IMR-90 (cell line): ENCODE data around the gene KIF5C. TPM values are rescaled to one million over a fixed set of nuclear protein-coding genes. Genes with fewer than 3 reads are reported as not detected.

Experiments
- ATAC-seq: fragments of 200-7000 bp; cut with Tn5 transposase; 2 replicates; pipeline ENCODE4 v1.9.1; 2020; ENCODE audit warnings: low read depth, mild to moderate bottlenecking, moderate library complexity
- BruUV-seq: library from RNA; stranded (reverse); fragments of 400-500 nt; replicated peaks from 2 replicates; lab custom pipeline; 2021; lab: Mats Ljungman, UMichigan
- CTCF ChIA-PET: fragments of 300-600 bp; formaldehyde crosslinking; extraction: SDS; loops from one replicate; lab custom pipeline; 2021; ENCODE audit warnings: antibody characterized with exemption; lab: Yijun Ruan, JAX
- POLR2A ChIA-PET: fragments of 300-600 bp; sonication (Branson Sonifier 250); formaldehyde crosslinking; loops from one replicate; lab custom pipeline; 2022; ENCODE audit warnings: antibody characterized with exemption; ENCODE audit not compliant: unreplicated experiment; lab: Charles Lee
- DNase-seq: peaks from one replicate; pipeline ENCODE4 v3.0.0; 2013
- H2AFZ ChIP-seq: replicated peaks from 2 replicates; pipeline ENCODE3; 2013; ENCODE audit warnings: low read length, mild to moderate bottlenecking; ENCODE audit not compliant: poor library complexity
- H2AK5ac ChIP-seq: 2 replicates; pipeline ENCODE4 v1.6.1; 2013; ENCODE audit warnings: low read depth, low read length, inconsistent platforms
- H2AK9ac ChIP-seq: replicated peaks from 2 replicates; pipeline ENCODE3; 2013; ENCODE audit warnings: mild to moderate bottlenecking, low read depth, low read length, moderate library complexity; ENCODE audit not compliant: poor library complexity
- H2BK120ac ChIP-seq: 2 replicates; pipeline ENCODE4 v1.6.1; 2013; ENCODE audit warnings: low read depth, low read length, inconsistent platforms
- H2BK15ac ChIP-seq: 3 replicates; pipeline ENCODE4 v1.6.1; 2013; ENCODE audit warnings: low read depth, low read length, inconsistent platforms
- H2BK20ac ChIP-seq: 2 replicates; pipeline ENCODE4 v1.6.1; 2013; ENCODE audit warnings: low read depth, mild to moderate bottlenecking, inconsistent platforms, low read length, moderate library complexity
- H2BK5ac ChIP-seq: 2 replicates; pipeline ENCODE4 v1.6.1; 2013; ENCODE audit warnings: mild to moderate bottlenecking, low read depth, low read length, inconsistent platforms; ENCODE audit not compliant: poor library complexity, severe bottlenecking
- H3K14ac ChIP-seq: replicated peaks from 2 replicates; pipeline ENCODE4 v1.6.1; 2013; ENCODE audit warnings: low read depth, low read length, inconsistent platforms
- H3K18ac ChIP-seq: 2 replicates; pipeline ENCODE4 v1.6.1; 2013; ENCODE audit warnings: low read depth, low read length, control low read depth
- H3K23ac ChIP-seq: 2 replicates; pipeline ENCODE4 v1.6.1; 2013; ENCODE audit warnings: low read depth, low read length, inconsistent platforms
- H3K27ac ChIP-seq: 2 replicates; pipeline ENCODE4 v1.5.1; 2013; ENCODE audit warnings: mild to moderate bottlenecking, control low read depth, low read length; ENCODE audit not compliant: insufficient read depth
- H3K27me3 ChIP-seq: 2 replicates; pipeline ENCODE4 v1.6.1; 2013; ENCODE audit warnings: low read length; ENCODE audit not compliant: control insufficient read depth, insufficient read depth
- H3K36me3 ChIP-seq: 2 replicates; pipeline ENCODE4 v1.6.1; 2013; ENCODE audit warnings: low read length, mixed read lengths; ENCODE audit not compliant: control insufficient read depth, insufficient read depth
- H3K4ac ChIP-seq: 2 replicates; pipeline ENCODE4 v1.6.1; 2013; ENCODE audit warnings: low read depth, low read length, inconsistent platforms
- H3K4me1 ChIP-seq: 2 replicates; pipeline ENCODE4 v1.6.1; 2013; ENCODE audit warnings: low read length, mixed read lengths; ENCODE audit not compliant: control insufficient read depth, insufficient read depth
- H3K4me2 ChIP-seq: 2 replicates; pipeline ENCODE4 v1.6.1; 2013; ENCODE audit warnings: low read depth, mild to moderate bottlenecking, control low read depth, low read length, moderate library complexity
- H3K4me3 ChIP-seq: 2 replicates; pipeline ENCODE4 v1.5.1; 2013; ENCODE audit warnings: low read depth, mild to moderate bottlenecking, control low read depth, low read length, moderate library complexity; ENCODE audit not compliant: insufficient read depth
- H3K56ac ChIP-seq: 2 replicates; pipeline ENCODE4 v1.6.1; 2013; ENCODE audit warnings: low read length, inconsistent platforms; ENCODE audit not compliant: insufficient read depth; ENCODE audit errors: extremely low read depth
- H3K79me1 ChIP-seq, 2 experiments: 2 replicates each; pipeline ENCODE4 v1.6.1; 2013; ENCODE audit warnings: low read length in 2 of 2, inconsistent platforms in 1 of 2, low read depth in 1 of 2
- H3K9ac ChIP-seq: 2 replicates; pipeline ENCODE4 v1.6.1; 2013; ENCODE audit warnings: low read depth, low read length, control low read depth
- H3K9me1 ChIP-seq: 2 replicates; pipeline ENCODE4 v1.6.1; 2013; ENCODE audit warnings: low read length, inconsistent platforms; ENCODE audit not compliant: insufficient read depth
- H3K9me3 ChIP-seq: 2 replicates; pipeline ENCODE4 v1.6.1; 2013; ENCODE audit warnings: low read length; ENCODE audit not compliant: control insufficient read depth, insufficient read depth
- H4K20me1 ChIP-seq: 2 replicates; pipeline ENCODE4 v1.6.1; 2013; ENCODE audit warnings: low read length, inconsistent platforms; ENCODE audit not compliant: insufficient read depth
- H4K5ac ChIP-seq: 2 replicates; pipeline ENCODE4 v1.6.1; 2013; ENCODE audit warnings: mild to moderate bottlenecking, low read depth, low read length, control low read depth
- H4K8ac ChIP-seq, 2 experiments: 2 replicates each; pipeline ENCODE4 v1.6.1; 2013; ENCODE audit warnings: low read depth in 2 of 2, low read length in 2 of 2, control low read depth in 1 of 2, inconsistent platforms in 1 of 2
- H4K91ac ChIP-seq: 2 replicates; pipeline ENCODE4 v1.6.1; 2013; ENCODE audit warnings: low read depth, low read length, inconsistent platforms; ENCODE audit not compliant: insufficient read depth
- CHD1 ChIP-seq: IDR thresholded peaks from 2 replicates; pipeline ENCODE4 v1.6.1; 2012; ENCODE audit warnings: low read depth, low read length, improper control_type of control experiment
- WGBS, 2 experiments: methylation state at CpG; one replicate each; pipeline versions ENCODE4 v1.1.5 to v1.1.7; 2013; ENCODE audit warnings: missing lambda C conversion rate in 2 of 2; ENCODE audit not compliant: insufficient read length in 1 of 2; ENCODE audit errors: extremely low coverage in 2 of 2; 5-methylcytosine and 5-hydroxymethylcytosine counted together
- dilution Hi-C: fragments of 300-500 bp; cut with HindIII; formaldehyde crosslinking; loops from one replicate; pipeline ENCODE4 v1.14.3; 2018; ENCODE audit warnings: low sequenced_read_pairs; ENCODE audit not compliant: unreplicated experiment
- in situ Hi-C: fragments of 300-500 bp; cut with MboI; formaldehyde crosslinking; loops from 3 replicates; pipeline ENCODE4 v1.14.3; 2019; ENCODE audit warnings: low sequenced_read_pairs, inconsistent platforms, mixed read lengths
- intact Hi-C: fragments of 100-400 bp; cut with micrococcal nuclease; formaldehyde crosslinking; loops from 2 replicates; pipeline ENCODE4 v1.10.0; 2022
- polyA plus RNA-seq, 3 experiments: library from polyadenylated mRNA; depleted of rRNA; stranded (reverse); fragments of >200 nt; gene quantifications; 2 replicates each; pipeline ENCODE4 v1.2.3, GENCODE V29; 2012; ENCODE audit warnings: low replicate concordance in 1 of 3
- total RNA-seq: library from RNA; depleted of rRNA; stranded (reverse); fragments of >200 nt; gene quantifications from 2 replicates; pipeline ENCODE4 v1.2.3, GENCODE V29; 2012

The KIF5C gene
- total and polyA plus RNA-seq, 2 of the 4 experiments (the other 2 are of a cell fraction) = 0.10 to 0.18 TPM

DNA sequence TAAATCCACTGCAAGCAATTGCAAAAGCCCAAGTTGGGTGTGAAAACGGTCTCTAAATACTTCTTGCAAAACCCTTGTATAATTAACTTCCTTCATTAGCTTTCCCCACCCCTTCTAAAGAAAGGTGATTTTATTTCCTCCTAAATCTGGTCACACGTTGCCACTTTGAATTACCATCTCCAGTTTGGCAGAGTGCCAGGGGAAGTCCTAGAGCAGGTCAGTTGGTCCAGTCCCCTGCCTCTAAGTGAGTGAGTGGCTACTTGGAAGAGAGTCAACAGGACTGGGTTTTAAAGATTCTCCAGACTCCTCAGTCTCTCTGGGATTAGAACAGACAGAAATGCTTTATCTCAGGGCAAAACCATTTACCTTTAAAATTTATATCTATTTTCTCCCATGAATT lies 144.7 kb downstream of the KIF5C start:
- no peak overlapping the region for H3K4me2 ChIP-seq
- no peaks in the 10 kb centered on the region for H3K9me3 ChIP-seq
- peaks cover 2% of the 10 kb centered on the region; the same call in 1 of the 2 replicates for H3K27me3 ChIP-seq
- H3K9me1 ChIP-seq = no peaks in the 10 kb centered on the region
- no peak overlapping the region for H3K27ac ChIP-seq
- H3K4me3 ChIP-seq = no peak overlapping the region
- TF ChIP-seq CHD1 = no peak
- DNase-seq = no peak
- no peak overlapping the region for H4K5ac ChIP-seq
- no peak overlapping the region for H3K18ac ChIP-seq
- H2AK9ac ChIP-seq = no peak overlapping the region
- H3K9ac ChIP-seq = no peak overlapping the region
- no CpG with 5 or more reads among the region's 2 CpGs for WGBS, 2 experiments
- no peak for ATAC-seq
- H3K4me1 ChIP-seq = no peaks in the 10 kb centered on the region
- no peaks in the 10 kb centered on the region for H4K20me1 ChIP-seq
- in situ Hi-C loops (loop anchor here (5.0 to 10.0 kb wide), 2 partner anchors 295 to 543 kb away; no protein-coding TSS in a partner anchor), dilution Hi-C loops (no loop called here), intact Hi-C loops (no loop called here)
- ChIA-PET POLR2A (no interaction called here), CTCF (interaction anchor here (1.0 to 5.3 kb wide), 2 partner anchors 249 to 542 kb away, joined by 3 to 49 read pairs; no protein-coding TSS in a partner anchor)
- H2AK5ac ChIP-seq = no peak overlapping the region
- no peak overlapping the region for H3K4ac ChIP-seq
- no TSS peak for BruUV-seq
- no peak overlapping the region for H4K8ac ChIP-seq
- H3K23ac ChIP-seq = no peak overlapping the region
- H3K14ac ChIP-seq = no peak overlapping the region
- no peak overlapping the region for H2BK5ac ChIP-seq
- no peak overlapping the region for H2BK20ac ChIP-seq
- H2BK15ac ChIP-seq = no peak overlapping the region
- H3K36me3 ChIP-seq = no peaks in the 10 kb centered on the region
- H3K56ac ChIP-seq = no peak overlapping the region
- H3K79me1 ChIP-seq = no peaks in the 10 kb centered on the region
- no peak overlapping the region for H4K91ac ChIP-seq
- no peak overlapping the region for H2BK120ac ChIP-seq
- H2AFZ ChIP-seq = no peak overlapping the region
